ENCODE results near the gene HEPACAM2. TPM values are rescaled to one million over a fixed set of nuclear protein-coding genes. Genes with fewer than 3 reads are reported as not detected.

The HEPACAM2 gene
- total RNA-seq, 2 donors from 2014 or later = not detected

DNA sequence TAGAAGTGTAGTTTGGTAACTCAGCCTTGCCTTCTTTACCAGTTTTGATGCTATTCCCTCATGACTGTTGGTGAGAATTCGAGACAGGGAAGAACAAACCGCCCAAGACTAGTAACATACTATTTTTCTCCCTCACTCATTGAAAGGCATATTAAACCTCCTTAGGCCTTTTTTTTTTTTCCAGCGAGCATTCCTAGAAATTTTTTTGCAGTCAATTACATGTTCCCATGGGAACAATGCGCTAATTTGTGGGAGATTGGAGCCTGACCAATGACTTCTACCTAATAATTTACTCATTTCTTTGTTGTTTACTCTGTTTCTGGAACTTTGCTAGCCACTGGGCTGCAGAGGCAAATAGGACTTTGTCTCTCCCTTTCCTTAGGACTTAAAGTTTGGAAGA is 11.9 kb upstream of the HEPACAM2 start:
- H3K36me3 ChIP-seq (ENCODE audit: control insufficient read depth, insufficient read depth, low read length) = peaks cover 6% of the 10 kb centered on the region
- Mint-ChIP-seq H3K27ac (no peak overlapping the region), H3K4me1 (no peaks in the 10 kb centered on the region), H3K27me3 (ENCODE audit: insufficient read depth) (no peaks in the 10 kb centered on the region), H3K36me3 (ENCODE audit: low read depth) (no peaks in the 10 kb centered on the region), H3K9me3 (no peaks in the 10 kb centered on the region), H3K4me3 (no peak overlapping the region)
- TF ChIP-seq, protein P1, sequence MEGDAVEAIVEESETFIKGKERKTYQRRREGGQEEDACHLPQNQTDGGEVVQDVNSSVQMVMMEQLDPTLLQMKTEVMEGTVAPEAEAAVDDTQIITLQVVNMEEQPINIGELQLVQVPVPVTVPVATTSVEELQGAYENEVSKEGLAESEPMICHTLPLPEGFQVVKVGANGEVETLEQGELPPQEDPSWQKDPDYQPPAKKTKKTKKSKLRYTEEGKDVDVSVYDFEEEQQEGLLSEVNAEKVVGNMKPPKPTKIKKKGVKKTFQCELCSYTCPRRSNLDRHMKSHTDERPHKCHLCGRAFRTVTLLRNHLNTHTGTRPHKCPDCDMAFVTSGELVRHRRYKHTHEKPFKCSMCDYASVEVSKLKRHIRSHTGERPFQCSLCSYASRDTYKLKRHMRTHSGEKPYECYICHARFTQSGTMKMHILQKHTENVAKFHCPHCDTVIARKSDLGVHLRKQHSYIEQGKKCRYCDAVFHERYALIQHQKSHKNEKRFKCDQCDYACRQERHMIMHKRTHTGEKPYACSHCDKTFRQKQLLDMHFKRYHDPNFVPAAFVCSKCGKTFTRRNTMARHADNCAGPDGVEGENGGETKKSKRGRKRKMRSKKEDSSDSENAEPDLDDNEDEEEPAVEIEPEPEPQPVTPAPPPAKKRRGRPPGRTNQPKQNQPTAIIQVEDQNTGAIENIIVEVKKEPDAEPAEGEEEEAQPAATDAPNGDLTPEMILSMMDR (conservative IDR thresholded peaks at IDR 0.05) = no peak
- no peaks in the 10 kb centered on the region for H3K27me3 ChIP-seq (ENCODE audit: control insufficient read depth, insufficient read depth, low read length, poor library complexity, severe bottlenecking)
- DNase-seq = no peak
- WGBS, 2 experiments (ENCODE audit: insufficient coverage in 1 of 2, insufficient read length in 1 of 2) = 87 to 93% methylated on average over 3 to 4 of the region's 4 CpGs
- H3K9me3 ChIP-seq (ENCODE audit: control insufficient read depth, low read length) = no peaks in the 10 kb centered on the region
- no peak overlapping the region for H3K4me3 ChIP-seq (ENCODE audit: low read length)
- no peak overlapping the region for H3K9ac ChIP-seq (ENCODE audit: extremely low read depth, low read length, poor library complexity, severe bottlenecking)
- H3K4me1 ChIP-seq (ENCODE audit: control insufficient read depth, insufficient read depth, low read length) = no peaks in the 10 kb centered on the region
- no peak overlapping the region for H3K27ac ChIP-seq (ENCODE audit: low read depth, low read length)

DNA sequence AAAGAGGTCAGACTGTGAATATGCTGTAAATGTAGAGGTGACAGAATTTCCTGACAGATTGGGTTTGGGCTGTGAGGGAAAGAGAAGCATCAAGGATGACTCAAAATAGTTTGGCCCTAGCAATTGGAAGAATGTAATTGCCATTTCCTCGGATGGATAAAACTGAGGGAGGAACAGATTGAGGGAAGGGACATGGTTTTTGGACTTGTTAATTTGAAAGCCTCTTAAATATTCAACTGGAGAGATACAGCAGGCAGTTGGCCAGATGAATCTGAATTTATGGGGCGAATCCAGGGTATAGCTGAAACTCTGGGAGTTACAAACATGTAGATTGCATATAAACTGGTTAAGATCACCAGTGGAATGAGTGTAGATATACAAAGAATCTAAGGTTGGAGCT is 9.3 kb upstream of the HEPACAM2 start:
- TF ChIP-seq, protein P1 (conservative IDR thresholded peaks at IDR 0.05) = peak; percentile 42
- H3K4me3 Mint-ChIP-seq = no peak overlapping the region
- Histone ChIP-seq H3K4me1 (ENCODE audit: control insufficient read depth, insufficient read depth, low read length) (no peaks in the 10 kb centered on the region), H3K4me3 (ENCODE audit: low read length) (no peak overlapping the region), H3K27ac (ENCODE audit: low read depth, low read length) (no peak overlapping the region), H3K9me3 (ENCODE audit: control insufficient read depth, low read length) (no peaks in the 10 kb centered on the region), H3K9ac (ENCODE audit: extremely low read depth, low read length, poor library complexity, severe bottlenecking) (no peak overlapping the region), H3K36me3 (ENCODE audit: control insufficient read depth, insufficient read depth, low read length) (peaks cover 3% of the 10 kb centered on the region), H3K27me3 (ENCODE audit: control insufficient read depth, insufficient read depth, low read length, poor library complexity, severe bottlenecking) (peaks cover 3% of the 10 kb centered on the region)
- H3K27ac Mint-ChIP-seq = no peak overlapping the region
- no peaks in the 10 kb centered on the region for H3K36me3 Mint-ChIP-seq (ENCODE audit: low read depth)
- no peaks in the 10 kb centered on the region for H3K9me3 Mint-ChIP-seq
- DNase-seq = no peak
- peaks cover 3% of the 10 kb centered on the region for H3K4me1 Mint-ChIP-seq
- 77 to 84% methylated on average over 2 of the region's 2 CpGs for WGBS, 2 experiments (ENCODE audit: insufficient coverage in 1 of 2, insufficient read length in 1 of 2)
- H3K27me3 Mint-ChIP-seq (ENCODE audit: insufficient read depth) = peaks cover 2% of the 10 kb centered on the region

DNA sequence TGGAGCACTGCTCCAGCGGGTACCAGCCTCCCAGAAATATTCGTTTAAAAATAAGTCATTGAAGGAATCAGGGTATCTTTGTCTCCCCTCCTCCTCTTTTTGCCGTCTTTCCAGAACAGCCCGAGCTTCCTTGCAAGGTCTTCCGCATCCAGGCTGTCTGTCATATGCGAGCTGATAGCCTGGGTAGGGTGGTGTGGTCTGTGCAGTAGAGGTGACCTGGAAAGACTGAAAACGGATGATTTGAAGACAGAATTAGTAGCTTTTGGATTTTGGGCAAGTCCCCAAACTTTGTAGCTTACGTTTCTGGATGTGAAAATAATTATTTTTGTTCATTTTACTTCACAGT is 6.4 kb upstream of the HEPACAM2 start:
- H3K27me3 ChIP-seq (ENCODE audit: control insufficient read depth, insufficient read depth, low read length, poor library complexity, severe bottlenecking) = peaks cover 11% of the 10 kb centered on the region
- TF ChIP-seq, protein P1 (conservative IDR thresholded peaks at IDR 0.05) = no peak
- Mint-ChIP-seq H3K4me3 (peak overlapping the region; percentile 94), H3K9me3 (no peaks in the 10 kb centered on the region), H3K4me1 (peaks cover 14% of the 10 kb centered on the region), H3K27me3 (ENCODE audit: insufficient read depth) (peaks cover 9% of the 10 kb centered on the region), H3K27ac (peak overlapping the region; percentile 99), H3K36me3 (ENCODE audit: low read depth) (no peaks in the 10 kb centered on the region)
- H3K9ac ChIP-seq (ENCODE audit: extremely low read depth, low read length, poor library complexity, severe bottlenecking) = peak overlapping the region; percentile 61
- no peak for DNase-seq
- H3K36me3 ChIP-seq (ENCODE audit: control insufficient read depth, insufficient read depth, low read length) = no peaks in the 10 kb centered on the region
- peak overlapping the region; percentile 96 for H3K4me3 ChIP-seq (ENCODE audit: low read length)
- 4 to 17% methylated on average over 2 to 8 of the region's 8 CpGs for WGBS, 2 experiments (ENCODE audit: insufficient coverage in 1 of 2, insufficient read length in 1 of 2)
- no peaks in the 10 kb centered on the region for H3K9me3 ChIP-seq (ENCODE audit: control insufficient read depth, low read length)
- peaks cover 9% of the 10 kb centered on the region for H3K4me1 ChIP-seq (ENCODE audit: control insufficient read depth, insufficient read depth, low read length)
- H3K27ac ChIP-seq (ENCODE audit: low read depth, low read length) = no peak overlapping the region

Data from endodermal cell (in vitro differentiated cells).